PFSK-1 (cell line): ENCODE results near the gene TRIM9.

Source experiments
- POLR2AphosphoS5 ChIP-seq: IDR thresholded peaks from 2 replicates; pipeline ENCODE4 v1.6.1; 2012; ENCODE audit warnings: low read depth, mild to moderate bottlenecking, control low read depth, low read length, moderate library complexity
- REST ChIP-seq, 2 experiments: IDR thresholded peaks; 2 replicates each; pipeline versions ENCODE4 v1.6.1 to v1.8.0; 2011 to 2012; ENCODE audit warnings: low read depth in 2 of 2, low read length in 2 of 2, control low read depth in 1 of 2, inconsistent platforms in 1 of 2, mild to moderate bottlenecking in 1 of 2, moderate library complexity in 1 of 2; ENCODE audit not compliant: insufficient read depth in 1 of 2
- SIN3A ChIP-seq: IDR thresholded peaks from 2 replicates; pipeline ENCODE4 v1.6.1; 2012; ENCODE audit warnings: mild to moderate bottlenecking, low read length, moderate library complexity, borderline replicate concordance; ENCODE audit not compliant: insufficient read depth

GRCh38 chr14:50954811-50955372, 140.0 kb downstream of the TRIM9 start:
- TF ChIP-seq POLR2AphosphoS5, result no peak
- TF ChIP-seq SIN3A, result no peak
- no peak for TF ChIP-seq REST (IDR thresholded peaks at IDR 0.05; ENCODE audit: insufficient read depth in 1 of 2, low read depth in 2 of 2, low read length in 2 of 2)
